Stimulated activated naive B cell treated with anti-CD40 and anti-IgM and Interleukin-4, amounts not matched to agents 10 μg/mL and 1 μg/mL and 100 μg/mL, for 72 hours (primary cell): ENCODE measurements around the gene MRPL55.

Experiments used
- ATAC-seq, 2 donors: fragments of 150-1000 bp; cut with Tn5 transposase; replicated peaks; 2 replicates each; pipeline ENCODE4 v1.10.0; 2021; ENCODE audit warnings: moderate library complexity in 1 of 2
- DNase-seq: peaks from one replicate; pipeline ENCODE4 v3.0.0; 2021
- H3K27ac Mint-ChIP-seq: one replicate; pipeline ENCODE4 v1.8.0; 2022; ENCODE audit warnings: mild to moderate bottlenecking, mixed read lengths
- H3K27me3 Mint-ChIP-seq, 2 donors: one replicate each; pipeline ENCODE4 v1.8.0; 2022; ENCODE audit warnings: mixed read lengths in 2 of 2
- H3K36me3 Mint-ChIP-seq, 2 donors: one replicate each; pipeline ENCODE4 v1.8.0; 2022; ENCODE audit warnings: mixed read lengths in 2 of 2, mild to moderate bottlenecking in 1 of 2
- H3K4me1 Mint-ChIP-seq, 2 donors: one replicate each; pipeline ENCODE4 v1.8.0; 2022; ENCODE audit warnings: mixed read lengths in 2 of 2, mild to moderate bottlenecking in 1 of 2
- H3K4me3 Mint-ChIP-seq, 2 donors: one replicate each; pipeline ENCODE4 v1.8.0; 2022; ENCODE audit warnings: mild to moderate bottlenecking in 2 of 2, mixed read lengths in 2 of 2, moderate library complexity in 1 of 2
- H3K9me3 Mint-ChIP-seq, 2 donors: one replicate each; pipeline ENCODE4 v1.8.0; 2022; ENCODE audit warnings: mixed read lengths in 2 of 2, mild to moderate bottlenecking in 1 of 2

The MRPL55 gene

DNA sequence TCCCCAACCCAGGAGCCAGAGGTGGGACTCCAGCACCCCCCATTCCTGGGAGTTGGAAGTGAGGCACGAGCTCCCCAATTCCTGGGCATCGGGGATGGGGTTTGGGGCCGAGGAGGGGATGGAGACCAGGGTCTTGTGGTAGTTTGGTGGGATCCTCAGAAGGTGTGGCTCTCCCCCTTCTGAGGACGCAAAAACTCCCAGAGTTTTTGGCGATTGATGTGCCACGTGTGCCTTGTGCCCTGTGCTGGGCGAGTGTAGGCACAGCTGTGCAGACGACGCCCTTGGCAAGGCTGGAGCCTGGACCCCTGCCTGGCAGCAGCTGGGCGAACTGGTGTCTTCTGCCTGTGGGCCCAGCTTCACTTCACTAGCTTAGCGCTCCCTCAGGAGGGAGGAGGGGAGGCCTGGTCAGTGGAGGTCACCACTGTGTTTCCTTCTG lies 33.6 kb upstream of the MRPL55 start:
- Mint-ChIP-seq H3K4me3 (peak overlapping the region; percentile 39 to 97), H3K27ac (peak overlapping the region; percentile 77), H3K27me3 (no peaks in the 10 kb centered on the region), H3K4me1 (peaks cover 18 to 53% of the 10 kb centered on the region in 2 donors), H3K36me3 (peaks cover 5 to 9% of the 10 kb centered on the region in 2 donors), H3K9me3 (no peaks in the 10 kb centered on the region)
- DNase-seq (no peak), ATAC-seq (no peak)

DNA sequence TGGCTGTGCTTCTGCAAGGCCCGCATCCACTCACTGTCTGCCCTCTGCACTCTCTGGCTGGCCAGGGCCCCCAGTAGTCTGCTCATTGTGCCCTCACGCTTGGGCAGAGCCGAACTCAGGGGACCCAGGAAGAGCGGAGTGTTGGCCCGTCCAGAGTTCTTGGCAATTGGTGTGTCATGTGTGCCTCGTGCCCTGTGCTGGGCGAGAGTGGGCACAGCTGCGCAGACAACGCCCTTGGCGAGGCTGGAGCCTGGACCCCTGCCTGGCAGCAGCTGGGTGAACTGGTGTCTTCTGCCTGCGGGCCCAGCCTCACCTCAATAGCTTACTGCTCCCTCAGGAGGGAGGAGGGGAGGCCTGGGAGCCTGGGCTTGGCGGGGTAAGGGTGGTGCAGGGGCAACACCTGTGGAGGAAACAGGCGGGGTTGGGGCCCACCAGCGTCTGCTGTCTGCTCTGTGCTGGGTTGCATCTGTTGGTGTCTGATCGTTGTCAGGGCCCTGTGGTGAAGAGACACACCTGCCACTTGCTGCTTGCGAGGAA lies 33.1 kb upstream of the MRPL55 start:
- peaks cover 2 to 9% of the 10 kb centered on the region in 2 donors for H3K36me3 Mint-ChIP-seq
- H3K27me3 Mint-ChIP-seq, result no peaks in the 10 kb centered on the region
- ATAC-seq (no peak), DNase-seq (no peak)
- no peaks in the 10 kb centered on the region for H3K9me3 Mint-ChIP-seq
- H3K4me1 Mint-ChIP-seq, result peaks cover 18 to 53% of the 10 kb centered on the region in 2 donors
- peak overlapping the region; percentile 77 for H3K27ac Mint-ChIP-seq
- H3K4me3 Mint-ChIP-seq, result peak overlapping the region; percentile 93 to 97

DNA sequence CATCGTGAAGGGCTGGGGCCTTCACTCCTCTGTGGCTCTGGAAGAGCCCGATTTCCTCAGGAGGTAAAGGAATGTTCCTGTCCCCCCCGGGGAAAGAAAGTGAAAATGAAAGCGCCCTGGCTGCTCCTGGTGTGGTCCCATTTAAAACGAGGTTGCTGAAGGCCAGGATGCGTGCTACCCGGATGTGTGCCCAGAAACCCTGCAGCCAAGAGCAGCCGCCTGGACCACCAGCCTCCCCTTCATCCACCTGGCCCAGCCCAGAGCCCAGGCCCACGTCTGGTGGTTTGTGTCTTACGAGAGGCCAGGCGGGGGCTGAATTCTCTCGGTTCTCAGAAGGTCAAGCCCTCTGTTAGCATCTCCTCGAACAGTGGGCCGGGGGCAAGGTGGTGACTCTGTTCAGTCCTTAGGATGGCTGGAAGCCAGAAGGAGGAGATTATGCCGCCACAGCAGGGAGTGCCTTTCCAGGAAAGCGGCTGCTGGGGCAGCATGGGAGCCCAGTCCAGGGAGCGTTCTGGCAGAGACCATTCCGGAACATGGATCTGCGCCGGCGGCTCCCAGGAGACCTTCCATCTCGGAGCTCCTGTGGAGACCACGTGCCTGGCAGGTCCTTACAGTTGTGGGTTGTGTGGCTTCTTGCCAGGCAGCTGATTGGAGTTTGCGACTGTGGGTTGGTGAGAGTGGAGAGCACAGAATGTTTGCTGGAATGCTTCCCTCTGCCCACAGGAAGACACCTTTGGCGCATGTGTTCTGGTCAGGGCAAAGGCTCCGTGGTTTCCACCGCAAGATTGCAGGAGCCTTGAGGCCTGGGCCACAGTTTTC lies 32.3 kb upstream of the MRPL55 start:
- no peaks in the 10 kb centered on the region for H3K9me3 Mint-ChIP-seq
- peaks cover 2 to 9% of the 10 kb centered on the region in 2 donors for H3K36me3 Mint-ChIP-seq
- H3K4me1 Mint-ChIP-seq, result peaks cover 20 to 58% of the 10 kb centered on the region in 2 donors
- no peak for DNase-seq
- H3K27ac Mint-ChIP-seq, result peak overlapping the region; percentile 89
- H3K4me3 Mint-ChIP-seq, result peak overlapping the region; percentile 93 to 97
- H3K27me3 Mint-ChIP-seq, result no peaks in the 10 kb centered on the region
- no peak for ATAC-seq

DNA sequence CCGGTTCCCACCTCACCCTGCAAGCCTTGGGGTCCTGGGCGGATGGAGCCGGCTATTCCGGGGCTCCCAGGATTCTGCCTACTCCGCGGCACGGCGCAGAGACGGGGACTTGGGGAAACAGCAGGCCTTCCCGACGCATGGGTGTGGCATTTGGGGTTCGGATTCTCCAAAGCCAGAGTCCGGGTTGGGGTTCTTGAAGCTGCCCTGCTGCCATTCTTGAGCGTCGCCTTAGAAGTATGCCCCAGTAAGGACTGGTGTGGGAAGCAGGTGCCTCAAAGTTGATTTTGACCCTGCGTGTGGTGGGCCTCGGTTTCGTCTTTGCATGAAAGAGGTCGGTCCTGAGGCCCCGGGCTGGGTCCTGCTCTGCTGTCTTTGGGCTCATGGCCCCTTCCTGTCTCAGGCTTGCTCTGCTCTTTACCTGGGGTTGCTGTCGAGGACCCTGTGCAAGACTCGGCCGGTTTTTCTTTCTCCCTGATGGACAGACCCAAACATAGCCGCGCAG lies 31.7 kb upstream of the MRPL55 start:
- Mint-ChIP-seq H3K4me3 (peak overlapping the region; percentile 93 to 97), H3K4me1 (peaks cover 20 to 58% of the 10 kb centered on the region in 2 donors), H3K27ac (peak overlapping the region; percentile 98), H3K27me3 (no peaks in the 10 kb centered on the region), H3K9me3 (no peaks in the 10 kb centered on the region), H3K36me3 (peaks cover 2 to 9% of the 10 kb centered on the region in 2 donors)
- ATAC-seq (no peak), DNase-seq (no peak)

DNA sequence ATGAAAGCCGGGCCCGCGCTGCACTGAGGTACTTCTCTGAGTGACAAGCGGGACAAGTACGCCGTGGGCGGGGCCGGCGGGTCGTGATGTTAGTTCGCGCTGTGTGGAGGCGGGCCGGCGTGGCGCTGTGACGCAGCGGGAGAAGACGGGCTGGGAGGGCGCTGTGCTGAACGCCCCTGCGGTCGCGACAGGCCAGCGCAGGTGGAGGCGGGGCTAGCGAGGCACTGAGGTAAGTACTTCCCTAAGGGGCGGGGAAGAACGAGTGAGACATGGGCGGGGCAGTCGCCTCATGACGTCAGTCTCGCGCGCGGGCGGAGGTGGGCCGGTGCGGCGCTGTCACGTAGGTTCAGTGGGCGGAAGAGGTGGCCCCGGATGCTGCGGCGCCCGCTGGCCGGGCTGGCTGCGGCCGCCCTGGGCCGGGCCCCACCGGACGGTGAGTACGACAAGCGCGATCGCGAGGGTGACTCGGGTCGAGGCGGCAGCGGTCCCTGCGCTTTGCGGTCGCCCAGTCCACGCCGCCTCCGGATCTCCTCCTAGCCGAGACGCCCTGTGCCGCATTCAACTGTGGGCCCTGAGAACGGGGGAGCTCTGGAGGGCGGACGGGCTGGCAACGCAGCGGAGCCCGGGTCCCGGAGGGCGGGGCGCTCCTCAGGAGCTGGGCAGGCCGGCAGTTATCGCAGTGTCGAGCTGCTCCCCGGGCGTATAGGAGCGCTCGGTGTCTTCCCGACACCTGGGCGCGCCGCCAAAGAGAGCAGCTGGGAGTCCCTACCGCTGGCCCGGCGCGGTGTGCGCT lies 31.0 kb upstream of the MRPL55 start, which contains the start of gene GUK1:
TSS of gene GUK1 (plus strand) at position 349 of the 793 bp plus-strand sequence. CDS start at position 373, 24 bp downstream.
- peaks cover 2 to 9% of the 10 kb centered on the region in 2 donors for H3K36me3 Mint-ChIP-seq
- peak within 1 kb of the TSS; percentile 98 for H3K27ac Mint-ChIP-seq
- DNase-seq (peak; percentile 100), ATAC-seq (peak; percentile 89 to 95)
- H3K4me3 Mint-ChIP-seq, result peak within 1 kb of the TSS; percentile 93 to 97
- H3K27me3 Mint-ChIP-seq, result no peaks in the 10 kb centered on the region
- H3K4me1 Mint-ChIP-seq, result peaks cover 20 to 58% of the 10 kb centered on the region in 2 donors
- H3K9me3 Mint-ChIP-seq, result no peaks in the 10 kb centered on the region

DNA sequence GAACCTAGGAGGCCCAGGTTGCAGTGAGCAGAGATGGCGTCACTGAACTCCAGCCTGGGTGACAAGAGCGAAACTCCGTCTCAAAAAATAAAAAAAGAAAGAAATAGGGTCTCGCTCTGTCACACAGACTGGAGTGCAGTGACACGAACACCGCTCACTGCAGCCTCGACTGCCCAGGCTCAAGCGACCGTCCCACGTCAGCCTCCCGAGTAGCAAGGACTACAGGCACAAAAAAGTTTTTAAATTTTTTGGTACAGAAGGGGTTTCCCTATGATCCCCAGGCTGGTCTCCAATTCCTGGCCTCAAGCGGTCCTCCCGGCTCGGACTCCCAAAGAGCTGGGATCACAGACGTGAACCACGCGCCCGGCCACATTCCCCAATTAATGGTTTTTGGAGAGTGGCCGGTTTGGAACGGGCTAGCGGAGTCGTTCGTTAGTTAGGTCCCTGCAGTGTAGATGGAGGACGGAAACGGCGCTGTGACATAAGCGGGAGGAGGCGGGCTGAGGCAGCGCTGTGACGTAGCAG lies 30.4 kb upstream of the MRPL55 start:
- H3K4me3 Mint-ChIP-seq, result peak overlapping the region; percentile 93 to 97
- ATAC-seq (no peak), DNase-seq (no peak)
- peak overlapping the region; percentile 98 for H3K27ac Mint-ChIP-seq
- H3K9me3 Mint-ChIP-seq, result no peaks in the 10 kb centered on the region
- no peaks in the 10 kb centered on the region for H3K27me3 Mint-ChIP-seq
- peaks cover 17 to 53% of the 10 kb centered on the region in 2 donors for H3K4me1 Mint-ChIP-seq
- H3K36me3 Mint-ChIP-seq, result peaks cover 2 to 5% of the 10 kb centered on the region in 2 donors

DNA sequence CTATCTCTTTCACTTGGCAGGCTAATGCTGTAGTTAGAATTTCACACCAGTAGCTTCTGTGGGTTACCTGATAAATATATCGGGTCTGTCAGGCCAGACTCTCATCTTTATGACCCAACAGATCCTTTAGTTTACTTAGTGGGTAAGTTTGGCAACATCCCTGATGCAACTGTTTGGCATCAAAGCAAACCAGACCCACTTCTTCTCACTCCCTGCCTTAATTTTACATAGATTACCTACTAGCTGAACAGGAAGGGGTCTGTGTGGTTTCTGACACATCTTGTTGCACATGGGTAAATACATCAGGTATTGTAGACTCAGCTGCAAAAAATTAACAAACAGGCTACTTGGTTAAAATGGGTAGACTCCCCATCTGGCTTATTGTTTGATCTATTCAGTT lies 27.8 kb upstream of the MRPL55 start:
- ATAC-seq (no peak), DNase-seq (no peak)
- Mint-ChIP-seq H3K4me1 (peaks cover 4 to 27% of the 10 kb centered on the region in 2 donors), H3K27me3 (no peaks in the 10 kb centered on the region), H3K4me3 (no peak overlapping the region), H3K36me3 (no peaks in the 10 kb centered on the region), H3K27ac (no peak overlapping the region), H3K9me3 (no peaks in the 10 kb centered on the region)

DNA sequence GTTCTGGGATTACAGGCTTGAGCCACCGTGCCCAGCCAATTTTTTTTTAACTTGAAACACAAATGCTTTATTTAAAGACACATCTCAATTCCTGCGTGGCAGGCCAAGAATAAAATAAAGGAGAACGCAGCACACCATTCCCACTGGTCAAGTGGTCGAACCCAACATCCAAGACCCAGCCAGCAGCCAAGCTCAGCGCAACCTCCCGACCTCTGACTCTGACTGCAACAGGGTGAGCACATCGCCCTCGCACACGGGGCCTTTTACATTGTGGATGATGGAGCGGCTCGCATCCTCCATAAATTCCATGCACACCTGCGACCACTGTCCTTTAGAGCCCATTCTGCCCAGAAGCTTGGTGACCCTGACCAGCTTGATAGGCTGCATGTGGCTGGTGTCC lies 25.5 kb upstream of the MRPL55 start:
- Mint-ChIP-seq H3K4me1 (peaks cover 4 to 26% of the 10 kb centered on the region in 2 donors), H3K27ac (no peak overlapping the region), H3K27me3 (no peaks in the 10 kb centered on the region), H3K36me3 (no peaks in the 10 kb centered on the region), H3K4me3 (no peak overlapping the region), H3K9me3 (no peaks in the 10 kb centered on the region)
- ATAC-seq (no peak), DNase-seq (no peak)

DNA sequence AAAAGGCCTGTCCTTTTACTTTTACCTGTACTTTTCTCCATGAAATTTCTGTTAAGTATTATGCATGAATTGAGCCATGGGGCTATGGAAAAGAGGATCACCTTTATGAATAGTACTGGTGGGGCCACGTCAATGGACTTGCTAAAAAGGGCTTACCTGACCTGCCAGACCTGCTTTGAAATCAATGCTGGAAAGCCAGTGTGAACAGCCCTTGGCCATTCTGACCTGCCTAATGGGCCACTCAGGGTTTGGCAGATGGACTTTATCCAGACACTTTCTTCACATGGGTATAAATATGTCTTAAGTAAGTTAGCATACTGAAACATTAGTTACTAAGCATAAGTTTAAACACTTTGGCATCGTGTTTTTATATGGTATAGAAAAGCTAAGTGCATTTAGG lies 22.7 kb upstream of the MRPL55 start:
- no peaks in the 10 kb centered on the region for H3K36me3 Mint-ChIP-seq

DNA sequence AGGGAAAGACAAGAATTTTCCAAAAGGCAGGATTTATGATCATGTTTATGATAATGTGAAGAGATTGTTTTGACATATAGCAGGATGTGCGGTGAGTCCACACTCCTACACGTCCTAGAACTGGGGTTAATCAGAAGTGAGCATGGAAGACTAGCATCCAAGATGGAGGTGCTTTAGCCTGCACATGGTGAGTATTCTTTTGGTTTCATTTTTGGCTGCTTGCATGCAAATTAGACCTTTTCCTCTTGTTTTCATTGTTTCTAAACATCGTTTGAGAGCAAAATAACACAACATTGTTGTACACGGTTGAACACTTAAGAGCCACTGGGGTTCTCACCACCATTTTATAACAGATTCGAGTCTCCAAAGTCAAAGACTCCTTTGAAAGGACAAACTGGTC lies 16.1 kb upstream of the MRPL55 start:
- no peak overlapping the region for H3K27ac Mint-ChIP-seq
- no peaks in the 10 kb centered on the region for H3K9me3 Mint-ChIP-seq
- H3K36me3 Mint-ChIP-seq, result peaks cover 0 to under 1% of the 10 kb centered on the region in 2 donors
- no peak for ATAC-seq
- H3K4me1 Mint-ChIP-seq, result peaks cover 3 to 7% of the 10 kb centered on the region in 2 donors
- no peak for DNase-seq
- H3K4me3 Mint-ChIP-seq, result no peak overlapping the region
- peaks cover 13 to 15% of the 10 kb centered on the region in 2 donors for H3K27me3 Mint-ChIP-seq

More for the DNA sequence above, 22.7 kb upstream of the MRPL55 start:
- Mint-ChIP-seq H3K9me3 (no peaks in the 10 kb centered on the region), H3K27me3 (peaks cover 6 to 8% of the 10 kb centered on the region in 2 donors), H3K4me3 (no peak overlapping the region), H3K27ac (no peak overlapping the region), H3K4me1 (peaks cover 0 to 12% of the 10 kb centered on the region in 2 donors)
- DNase-seq (no peak), ATAC-seq (no peak)

DNA sequence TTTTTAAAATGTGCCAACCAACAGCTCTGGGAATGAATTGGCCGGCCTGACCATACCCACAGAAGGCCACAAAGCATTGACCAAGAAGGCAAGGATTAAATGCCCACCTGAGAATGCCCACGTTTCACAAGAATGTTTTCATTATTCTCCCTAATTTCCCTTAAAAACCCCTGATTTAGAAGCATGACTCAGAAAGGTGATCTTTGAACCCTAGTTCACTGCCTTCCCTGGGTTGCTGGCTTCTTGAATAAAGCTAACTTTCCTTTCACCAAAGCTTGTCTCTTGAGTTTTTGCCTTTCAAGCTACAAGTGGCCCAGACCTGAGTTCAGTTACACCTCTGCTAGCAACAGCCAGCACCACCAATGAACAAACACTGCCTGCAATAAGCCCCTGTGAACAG lies 14.4 kb upstream of the MRPL55 start:
- ATAC-seq, result no peak
- Mint-ChIP-seq H3K4me3 (no peak overlapping the region), H3K9me3 (no peaks in the 10 kb centered on the region), H3K27ac (no peak overlapping the region), H3K4me1 (peaks cover 3 to 7% of the 10 kb centered on the region in 2 donors), H3K36me3 (peaks cover 2 to 8% of the 10 kb centered on the region in 2 donors), H3K27me3 (peaks cover 12 to 15% of the 10 kb centered on the region in 2 donors)
- no peak for DNase-seq

DNA sequence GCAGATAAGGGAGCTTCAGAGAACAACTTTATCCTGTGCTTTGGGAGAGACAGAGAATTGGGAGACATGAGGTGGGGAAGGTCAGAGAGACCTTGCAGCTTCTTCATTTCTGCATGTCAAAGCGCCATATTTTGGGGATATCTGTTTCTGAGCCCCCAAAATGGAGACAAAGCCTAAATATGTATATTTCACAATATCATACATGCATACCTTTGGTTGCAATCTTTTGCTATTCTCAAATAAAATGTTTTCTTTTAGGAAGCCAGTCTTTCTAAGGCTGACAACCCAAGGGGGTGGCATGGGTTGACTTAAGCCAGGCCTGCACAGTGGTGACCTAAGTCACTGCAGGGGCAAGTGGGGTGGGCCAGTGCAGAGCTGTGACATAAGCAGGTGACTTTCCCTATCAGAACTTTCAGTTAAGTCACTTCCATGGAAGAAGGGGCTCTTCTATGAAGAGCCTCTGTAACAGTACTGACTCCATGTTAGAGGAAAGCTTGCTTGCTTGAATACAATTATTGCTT lies 13.9 kb upstream of the MRPL55 start:
- DNase-seq (no peak), ATAC-seq (no peak)
- Mint-ChIP-seq H3K27ac (no peak overlapping the region), H3K4me1 (peaks cover 3 to 7% of the 10 kb centered on the region in 2 donors), H3K27me3 (peaks cover 7 to 15% of the 10 kb centered on the region in 2 donors), H3K4me3 (no peak overlapping the region), H3K36me3 (peaks cover 5 to 11% of the 10 kb centered on the region in 2 donors), H3K9me3 (peaks cover 2% of the 10 kb centered on the region in 2 donors)

DNA sequence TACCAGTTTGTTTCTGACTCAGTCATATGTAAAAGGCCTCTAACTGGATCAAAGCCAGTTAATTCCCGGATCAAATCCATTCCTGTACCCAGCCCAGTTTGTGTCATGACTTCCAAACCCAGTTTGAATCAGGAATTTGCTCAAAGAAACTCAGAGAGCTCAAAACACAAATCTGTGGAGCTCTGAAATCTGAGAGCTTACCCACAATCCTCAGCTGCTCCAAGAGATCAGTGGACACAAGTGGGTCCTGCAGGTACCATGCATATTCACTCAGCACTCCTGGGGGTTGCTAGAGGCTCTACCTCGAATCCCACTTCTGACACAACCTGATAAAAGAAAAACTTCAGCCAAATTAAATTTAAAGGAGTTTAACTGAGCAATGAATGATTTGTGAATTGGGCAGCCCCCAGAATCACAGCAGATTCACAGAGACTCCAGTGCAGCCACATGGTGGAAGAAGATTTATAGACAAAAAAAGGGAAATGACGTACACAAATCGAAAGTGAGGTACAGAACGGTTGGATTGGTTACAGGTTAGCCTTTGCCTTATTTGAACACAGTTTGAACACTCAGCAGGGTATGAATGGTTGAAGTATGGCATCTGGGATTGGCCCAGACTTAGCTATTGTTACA lies 11.9 kb upstream of the MRPL55 start:
- peaks cover 7% of the 10 kb centered on the region in 2 donors for H3K27me3 Mint-ChIP-seq
- peak overlapping the region; percentile 15 for H3K27ac Mint-ChIP-seq
- H3K4me3 Mint-ChIP-seq, result peak overlapping the region; percentile 39 to 41
- H3K4me1 Mint-ChIP-seq, result peaks cover 3 to 7% of the 10 kb centered on the region in 2 donors
- peaks cover 8 to 12% of the 10 kb centered on the region in 2 donors for H3K36me3 Mint-ChIP-seq
- peak; percentile 72 to 82 for ATAC-seq
- H3K9me3 Mint-ChIP-seq, result peaks cover 2 to 3% of the 10 kb centered on the region in 2 donors
- no peak for DNase-seq
